IMR-90 (cell line): ENCODE measurements around the gene RPAP2. TPM values are rescaled to one million over a fixed set of nuclear protein-coding genes. Genes with fewer than 3 reads are reported as not detected.
"Not testable (repeated sequence)": the region's sequence is repeated elsewhere in the genome, so short reads cannot be mapped to it uniquely, and the experiment has no call there.

Experiments
- ATAC-seq: fragments of 200-7000 bp; cut with Tn5 transposase; 2 replicates; pipeline ENCODE4 v1.9.1; 2020; ENCODE audit warnings: low read depth, mild to moderate bottlenecking, moderate library complexity
- BruUV-seq: library from RNA; stranded (reverse); fragments of 400-500 nt; replicated peaks from 2 replicates; lab custom pipeline; 2021; lab: Mats Ljungman, UMichigan
- CTCF ChIA-PET: fragments of 300-600 bp; formaldehyde crosslinking; extraction: SDS; loops from one replicate; lab custom pipeline; 2021; ENCODE audit warnings: antibody characterized with exemption; lab: Yijun Ruan, JAX
- POLR2A ChIA-PET: fragments of 300-600 bp; sonication (Branson Sonifier 250); formaldehyde crosslinking; loops from one replicate; lab custom pipeline; 2022; ENCODE audit warnings: antibody characterized with exemption; ENCODE audit not compliant: unreplicated experiment; lab: Charles Lee
- DNase-seq: peaks from one replicate; pipeline ENCODE4 v3.0.0; 2013
- H2AFZ ChIP-seq: replicated peaks from 2 replicates; pipeline ENCODE3; 2013; ENCODE audit warnings: low read length, mild to moderate bottlenecking; ENCODE audit not compliant: poor library complexity
- H2AK5ac ChIP-seq: 2 replicates; pipeline ENCODE4 v1.6.1; 2013; ENCODE audit warnings: low read depth, low read length, inconsistent platforms
- H2AK9ac ChIP-seq: replicated peaks from 2 replicates; pipeline ENCODE3; 2013; ENCODE audit warnings: mild to moderate bottlenecking, low read depth, low read length, moderate library complexity; ENCODE audit not compliant: poor library complexity
- H2BK120ac ChIP-seq: 2 replicates; pipeline ENCODE4 v1.6.1; 2013; ENCODE audit warnings: low read depth, low read length, inconsistent platforms
- H2BK15ac ChIP-seq: 3 replicates; pipeline ENCODE4 v1.6.1; 2013; ENCODE audit warnings: low read depth, low read length, inconsistent platforms
- H2BK20ac ChIP-seq: 2 replicates; pipeline ENCODE4 v1.6.1; 2013; ENCODE audit warnings: low read depth, mild to moderate bottlenecking, inconsistent platforms, low read length, moderate library complexity
- H2BK5ac ChIP-seq: 2 replicates; pipeline ENCODE4 v1.6.1; 2013; ENCODE audit warnings: mild to moderate bottlenecking, low read depth, low read length, inconsistent platforms; ENCODE audit not compliant: poor library complexity, severe bottlenecking
- H3K14ac ChIP-seq: replicated peaks from 2 replicates; pipeline ENCODE4 v1.6.1; 2013; ENCODE audit warnings: low read depth, low read length, inconsistent platforms
- H3K18ac ChIP-seq: 2 replicates; pipeline ENCODE4 v1.6.1; 2013; ENCODE audit warnings: low read depth, low read length, control low read depth
- H3K23ac ChIP-seq: 2 replicates; pipeline ENCODE4 v1.6.1; 2013; ENCODE audit warnings: low read depth, low read length, inconsistent platforms
- H3K27ac ChIP-seq: 2 replicates; pipeline ENCODE4 v1.5.1; 2013; ENCODE audit warnings: mild to moderate bottlenecking, control low read depth, low read length; ENCODE audit not compliant: insufficient read depth
- H3K27me3 ChIP-seq: 2 replicates; pipeline ENCODE4 v1.6.1; 2013; ENCODE audit warnings: low read length; ENCODE audit not compliant: control insufficient read depth, insufficient read depth
- H3K36me3 ChIP-seq: 2 replicates; pipeline ENCODE4 v1.6.1; 2013; ENCODE audit warnings: low read length, mixed read lengths; ENCODE audit not compliant: control insufficient read depth, insufficient read depth
- H3K4ac ChIP-seq: 2 replicates; pipeline ENCODE4 v1.6.1; 2013; ENCODE audit warnings: low read depth, low read length, inconsistent platforms
- H3K4me1 ChIP-seq: 2 replicates; pipeline ENCODE4 v1.6.1; 2013; ENCODE audit warnings: low read length, mixed read lengths; ENCODE audit not compliant: control insufficient read depth, insufficient read depth
- H3K4me2 ChIP-seq: 2 replicates; pipeline ENCODE4 v1.6.1; 2013; ENCODE audit warnings: low read depth, mild to moderate bottlenecking, control low read depth, low read length, moderate library complexity
- H3K4me3 ChIP-seq: 2 replicates; pipeline ENCODE4 v1.5.1; 2013; ENCODE audit warnings: low read depth, mild to moderate bottlenecking, control low read depth, low read length, moderate library complexity; ENCODE audit not compliant: insufficient read depth
- H3K56ac ChIP-seq: 2 replicates; pipeline ENCODE4 v1.6.1; 2013; ENCODE audit warnings: low read length, inconsistent platforms; ENCODE audit not compliant: insufficient read depth; ENCODE audit errors: extremely low read depth
- H3K79me1 ChIP-seq, 2 experiments: 2 replicates each; pipeline ENCODE4 v1.6.1; 2013; ENCODE audit warnings: low read length in 2 of 2, inconsistent platforms in 1 of 2, low read depth in 1 of 2
- H3K9ac ChIP-seq: 2 replicates; pipeline ENCODE4 v1.6.1; 2013; ENCODE audit warnings: low read depth, low read length, control low read depth
- H3K9me1 ChIP-seq: 2 replicates; pipeline ENCODE4 v1.6.1; 2013; ENCODE audit warnings: low read length, inconsistent platforms; ENCODE audit not compliant: insufficient read depth
- H3K9me3 ChIP-seq: 2 replicates; pipeline ENCODE4 v1.6.1; 2013; ENCODE audit warnings: low read length; ENCODE audit not compliant: control insufficient read depth, insufficient read depth
- H4K20me1 ChIP-seq: 2 replicates; pipeline ENCODE4 v1.6.1; 2013; ENCODE audit warnings: low read length, inconsistent platforms; ENCODE audit not compliant: insufficient read depth
- H4K5ac ChIP-seq: 2 replicates; pipeline ENCODE4 v1.6.1; 2013; ENCODE audit warnings: mild to moderate bottlenecking, low read depth, low read length, control low read depth
- H4K8ac ChIP-seq, 2 experiments: 2 replicates each; pipeline ENCODE4 v1.6.1; 2013; ENCODE audit warnings: low read depth in 2 of 2, low read length in 2 of 2, control low read depth in 1 of 2, inconsistent platforms in 1 of 2
- H4K91ac ChIP-seq: 2 replicates; pipeline ENCODE4 v1.6.1; 2013; ENCODE audit warnings: low read depth, low read length, inconsistent platforms; ENCODE audit not compliant: insufficient read depth
- WGBS, 2 experiments: methylation state at CpG; one replicate each; pipeline versions ENCODE4 v1.1.5 to v1.1.7; 2013; ENCODE audit warnings: missing lambda C conversion rate in 2 of 2; ENCODE audit not compliant: insufficient read length in 1 of 2; ENCODE audit errors: extremely low coverage in 2 of 2; 5-methylcytosine and 5-hydroxymethylcytosine counted together
- dilution Hi-C: fragments of 300-500 bp; cut with HindIII; formaldehyde crosslinking; loops from one replicate; pipeline ENCODE4 v1.14.3; 2018; ENCODE audit warnings: low sequenced_read_pairs; ENCODE audit not compliant: unreplicated experiment
- in situ Hi-C: fragments of 300-500 bp; cut with MboI; formaldehyde crosslinking; loops from 3 replicates; pipeline ENCODE4 v1.14.3; 2019; ENCODE audit warnings: low sequenced_read_pairs, inconsistent platforms, mixed read lengths
- intact Hi-C: fragments of 100-400 bp; cut with micrococcal nuclease; formaldehyde crosslinking; loops from 2 replicates; pipeline ENCODE4 v1.10.0; 2022
- polyA plus RNA-seq, 3 experiments: library from polyadenylated mRNA; depleted of rRNA; stranded (reverse); fragments of >200 nt; gene quantifications; 2 replicates each; pipeline ENCODE4 v1.2.3, GENCODE V29; 2012; ENCODE audit warnings: low replicate concordance in 1 of 3
- total RNA-seq: library from RNA; depleted of rRNA; stranded (reverse); fragments of >200 nt; gene quantifications from 2 replicates; pipeline ENCODE4 v1.2.3, GENCODE V29; 2012

RPAP2 gene
- total and polyA plus RNA-seq, 2 of the 4 experiments (the other 2 are of a cell fraction), result 7.1 to 13.6 TPM

- DNase-seq, H2AK9ac ChIP-seq, H3K23ac ChIP-seq, H3K14ac ChIP-seq, BruUV-seq, H3K27me3 ChIP-seq, H3K4ac ChIP-seq, H4K91ac ChIP-seq, H3K4me3 ChIP-seq, H3K27ac ChIP-seq, H3K9ac ChIP-seq, H2AFZ ChIP-seq, H4K8ac ChIP-seq, H3K56ac ChIP-seq, H2BK20ac ChIP-seq, H2BK120ac ChIP-seq, H2AK5ac ChIP-seq, dilution Hi-C loops, H3K9me1 ChIP-seq, H3K4me2 ChIP-seq, H3K79me1 ChIP-seq, H3K4me1 ChIP-seq, in situ Hi-C loops, H4K20me1 ChIP-seq, ATAC-seq, CTCF ChIA-PET, H3K36me3 ChIP-seq, H2BK5ac ChIP-seq, H2BK15ac ChIP-seq, H3K9me3 ChIP-seq, H4K5ac ChIP-seq, POLR2A ChIA-PET, intact Hi-C loops, H3K18ac ChIP-seq: not testable (repeated sequence)
- no CpG with 5 or more reads among the region's 3 CpGs for WGBS, 2 experiments
Measured at GRCh38 chr1:92254714-92255113, 44.1 kb upstream of the RPAP2 start.
